AG09319 (cell line): ENCODE results near the gene BTBD9.

ENCODE experiments used
- DNase-seq: peaks from one replicate; pipeline ENCODE4 v3.0.0-alpha.2; 2010; ENCODE audit warnings: low read depth; ENCODE audit errors: extremely low read depth
- TF ChIP-seq, protein P1 (sequence below): IDR thresholded peaks from 2 replicates; pipeline ENCODE4 v1.5.1; 2011; ENCODE audit warnings: low read depth, mild to moderate bottlenecking, inconsistent platforms, low read length, moderate library complexity

The BTBD9 gene

DNA sequence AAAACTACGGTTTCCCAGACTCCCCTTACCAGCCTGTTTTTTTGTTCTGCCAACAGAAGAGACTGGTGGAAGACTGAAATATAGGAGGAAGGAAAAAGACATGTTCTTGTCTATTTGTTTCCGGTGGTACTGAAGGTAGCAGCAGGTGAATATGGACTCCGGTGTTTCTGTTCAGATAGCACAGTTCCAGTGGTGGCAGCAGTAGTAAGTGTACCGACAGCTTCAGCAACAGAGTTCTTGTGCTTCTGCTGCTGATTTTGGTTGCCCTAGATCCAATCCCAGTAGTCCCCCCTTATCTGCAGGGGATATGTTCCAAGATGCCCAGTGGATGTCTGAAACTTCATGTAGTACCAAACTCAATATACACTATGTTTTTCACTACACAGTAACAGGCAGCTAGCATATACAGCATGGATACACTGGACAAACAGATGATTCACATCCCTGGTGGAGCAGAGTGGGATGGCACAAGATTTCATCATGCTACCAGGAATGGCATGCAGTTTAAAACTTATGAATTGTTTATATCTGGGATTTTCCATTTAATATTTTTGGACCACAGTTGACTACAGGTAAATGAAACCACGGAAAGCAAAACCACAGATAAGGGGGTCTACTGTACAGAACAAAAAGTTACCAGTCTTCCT is 301.8 kb downstream of the BTBD9 start:
- TF ChIP-seq, protein P1, sequence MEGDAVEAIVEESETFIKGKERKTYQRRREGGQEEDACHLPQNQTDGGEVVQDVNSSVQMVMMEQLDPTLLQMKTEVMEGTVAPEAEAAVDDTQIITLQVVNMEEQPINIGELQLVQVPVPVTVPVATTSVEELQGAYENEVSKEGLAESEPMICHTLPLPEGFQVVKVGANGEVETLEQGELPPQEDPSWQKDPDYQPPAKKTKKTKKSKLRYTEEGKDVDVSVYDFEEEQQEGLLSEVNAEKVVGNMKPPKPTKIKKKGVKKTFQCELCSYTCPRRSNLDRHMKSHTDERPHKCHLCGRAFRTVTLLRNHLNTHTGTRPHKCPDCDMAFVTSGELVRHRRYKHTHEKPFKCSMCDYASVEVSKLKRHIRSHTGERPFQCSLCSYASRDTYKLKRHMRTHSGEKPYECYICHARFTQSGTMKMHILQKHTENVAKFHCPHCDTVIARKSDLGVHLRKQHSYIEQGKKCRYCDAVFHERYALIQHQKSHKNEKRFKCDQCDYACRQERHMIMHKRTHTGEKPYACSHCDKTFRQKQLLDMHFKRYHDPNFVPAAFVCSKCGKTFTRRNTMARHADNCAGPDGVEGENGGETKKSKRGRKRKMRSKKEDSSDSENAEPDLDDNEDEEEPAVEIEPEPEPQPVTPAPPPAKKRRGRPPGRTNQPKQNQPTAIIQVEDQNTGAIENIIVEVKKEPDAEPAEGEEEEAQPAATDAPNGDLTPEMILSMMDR: peak; percentile 15
- peak; percentile 56 for DNase-seq

DNA sequence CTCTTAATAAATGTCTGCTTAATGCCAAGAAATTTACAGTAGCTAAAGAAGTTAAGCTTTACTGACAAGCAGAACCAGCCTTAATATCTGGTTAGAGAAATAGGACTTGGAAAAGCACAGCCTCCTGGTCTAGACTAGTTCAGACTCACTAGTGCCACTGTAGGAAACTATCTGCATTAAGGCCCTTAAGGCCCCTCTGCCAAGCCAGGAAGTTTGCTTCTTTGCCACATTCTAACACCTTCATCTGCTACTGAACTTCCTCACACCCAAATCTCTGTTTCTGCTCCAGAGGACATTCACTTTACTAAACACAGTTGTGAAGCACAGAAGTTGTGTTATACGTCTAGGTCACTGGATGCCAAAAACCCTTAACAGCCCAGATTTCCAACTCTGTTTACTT is 302.8 kb downstream of the BTBD9 start:
- no peak for DNase-seq
- TF ChIP-seq, protein P1: no peak

DNA sequence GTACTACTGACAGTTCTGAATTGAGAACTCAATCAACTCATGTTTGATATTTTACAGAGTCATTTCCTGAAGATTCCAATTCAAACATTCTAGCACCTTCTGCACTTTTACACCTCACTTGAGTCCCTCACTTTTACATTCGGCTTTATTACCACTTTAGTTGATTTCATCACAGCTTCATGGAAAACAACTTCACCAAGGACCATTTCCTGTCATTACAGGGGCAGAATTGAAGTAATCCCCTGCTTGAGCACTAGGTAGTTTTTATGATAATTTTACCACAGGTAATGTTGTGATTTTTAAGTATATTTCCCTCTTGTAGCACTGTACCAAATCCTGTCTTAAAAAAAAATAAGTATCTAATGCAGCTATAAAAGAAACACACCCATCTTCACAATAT is 312.9 kb downstream of the BTBD9 start:
- no peak for DNase-seq
- TF ChIP-seq, protein P1: no peak

DNA sequence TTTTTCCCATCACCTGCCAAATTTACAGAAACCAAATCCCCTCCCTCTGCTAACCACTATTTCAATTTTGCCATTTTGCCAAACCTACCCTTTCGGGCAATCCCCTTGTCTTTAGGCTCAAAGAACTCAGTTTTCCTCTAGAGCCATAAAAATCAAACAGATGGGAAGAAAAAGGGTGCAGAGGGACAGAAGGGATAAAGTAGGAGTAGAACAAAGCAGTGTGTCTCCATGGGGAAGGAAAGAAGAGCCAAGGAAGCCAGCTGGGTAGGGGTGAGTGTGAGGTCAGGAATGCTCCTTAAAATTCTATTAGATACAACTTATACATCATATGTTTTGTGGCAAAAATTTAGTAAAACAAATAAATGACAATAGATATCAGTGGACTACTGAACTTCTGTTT is 316.5 kb downstream of the BTBD9 start:
- TF ChIP-seq, protein P1: no peak

DNA sequence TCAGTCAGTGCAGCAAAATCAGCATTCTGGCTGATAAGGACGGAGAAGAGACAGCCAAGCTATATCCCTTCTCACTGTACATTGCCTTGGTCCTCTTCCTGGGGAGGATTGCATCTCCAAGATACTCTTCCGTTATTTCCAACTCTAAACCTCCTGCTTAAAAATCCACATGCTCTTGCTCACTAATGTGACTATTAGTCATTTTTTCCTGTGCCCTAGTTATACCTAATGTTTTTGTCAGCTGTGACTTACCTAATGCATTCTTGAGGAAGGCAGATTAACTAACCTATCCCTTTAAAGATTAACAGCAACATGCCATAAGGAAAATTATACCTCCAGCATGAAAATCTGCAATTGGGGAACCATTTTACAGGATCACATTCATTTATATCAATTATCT is 317.6 kb downstream of the BTBD9 start:
- DNase-seq: no peak
- TF ChIP-seq, protein P1: no peak

More for the DNA sequence above, 316.5 kb downstream of the BTBD9 start:
- no peak for DNase-seq

DNA sequence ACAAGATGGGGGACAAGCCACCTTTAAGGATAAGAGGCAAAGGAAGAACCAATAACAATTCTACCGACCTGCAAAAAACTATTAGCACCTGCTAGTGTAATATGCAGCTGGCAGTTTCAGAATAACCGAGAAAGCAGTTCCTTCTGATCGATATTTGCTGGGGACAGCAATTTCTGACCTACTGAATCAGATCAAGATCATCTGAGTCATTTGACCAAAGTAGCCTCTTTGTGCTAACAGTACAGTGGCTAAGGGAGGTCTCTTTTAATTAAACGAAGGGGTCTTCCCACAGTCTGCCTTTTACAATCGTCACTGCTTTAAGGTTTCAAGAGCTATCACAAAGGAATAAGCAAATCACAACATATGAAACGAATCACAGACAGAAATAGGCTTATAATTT is 318.9 kb downstream of the BTBD9 start:
- DNase-seq: no peak
- TF ChIP-seq, protein P1: no peak

DNA sequence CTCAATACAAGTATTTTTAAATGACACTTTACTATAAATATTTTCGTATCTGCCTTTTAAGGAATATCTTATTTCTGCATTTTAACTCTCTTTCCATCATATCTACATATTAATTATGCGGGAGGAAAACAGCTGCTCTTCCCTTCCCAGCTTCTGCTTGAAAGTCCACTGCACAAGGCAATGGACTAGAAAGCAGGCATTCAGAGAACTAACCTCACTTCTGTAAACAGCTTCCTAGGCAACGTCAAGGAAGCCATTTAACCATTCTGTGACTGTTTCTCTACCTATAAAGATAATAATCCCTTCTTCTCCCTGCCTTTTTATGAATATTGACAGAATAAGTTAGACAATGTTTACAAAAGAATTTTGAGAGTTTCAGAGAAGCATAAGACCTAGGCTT is 319.4 kb downstream of the BTBD9 start:
- DNase-seq: no peak
- TF ChIP-seq, protein P1: no peak
